Right lobe of liver (tissue), 6 donors: ENCODE measurements around the gene FRZB. TPM values are rescaled to one million over a fixed set of nuclear protein-coding genes. Genes with fewer than 3 reads are reported as not detected.
"Not testable (repeated sequence)": the region's sequence is repeated elsewhere in the genome, so short reads cannot be mapped to it uniquely, and the experiment has no call there.

Experiments used
- ATAC-seq, 4 donors: fragments of 200-7000 bp; cut with Tn5 transposase; one replicate each; pipeline ENCODE4 v1.9.1; 2020; ENCODE audit warnings: mild to moderate bottlenecking in 4 of 4, moderate library complexity in 4 of 4
- DNase-seq, 3 donors: peaks; one replicate each; pipeline ENCODE4 v3.0.0-alpha.2; 2020
- H3K27ac ChIP-seq, 3 donors: fragments of 200-600 bp; one replicate each; pipeline ENCODE4 v1.8.0; 2022
- H3K27me3 ChIP-seq, 2 donors: fragments of 200-600 bp; one replicate each; pipeline ENCODE4 v1.8.0; 2022
- H3K36me3 ChIP-seq, 4 donors: fragments of 200-600 bp; sonication (generic) in 1 of 4; one replicate each; pipeline versions ENCODE4 v1.5.1 to v1.8.0; 2017 to 2022; ENCODE audit warnings: control low read depth in 1 of 4
- H3K4me1 ChIP-seq, 4 donors: fragments of 200-600 bp; sonication (generic) in 1 of 4; one replicate each; pipeline versions ENCODE4 v1.5.1 to v1.8.0; 2017 to 2022; ENCODE audit warnings: control low read depth in 1 of 4
- H3K4me3 ChIP-seq, 3 donors: fragments of 200-600 bp; one replicate each; pipeline ENCODE4 v1.8.0; 2022
- H3K9me3 ChIP-seq, 4 donors: fragments of 200-600 bp; sonication (generic) in 1 of 4; one replicate each; pipeline versions ENCODE4 v1.5.1 to v1.8.0; 2017 to 2022; ENCODE audit warnings: control low read depth in 1 of 4
- POLR2A ChIP-seq: fragments of 450-650 bp; IDR thresholded peaks from one replicate; pipeline ENCODE4 v1.6.1; 2017; ENCODE audit warnings: antibody characterized with exemption, mild to moderate bottlenecking
- WGBS: methylation state at CpG from one replicate; pipeline ENCODE4 v1.1.6; 2018; ENCODE audit warnings: low coverage, low lambda C conversion rate; ENCODE audit not compliant: insufficient coverage; ENCODE audit errors: missing lambda C conversion rate; 5-methylcytosine and 5-hydroxymethylcytosine counted together
- intact Hi-C, 2 donors: fragments of 100-400 bp; cut with DNase I; formaldehyde crosslinking; loops; one replicate each; pipeline versions ENCODE4 v1.11.2 to v1.14.1; 2022
- total RNA-seq, 6 experiments: library from RNA; depleted of rRNA in 2 of 6; stranded (reverse); fragments of >200 nt in 2 of 6; fragmentation: NEBNext Ultra II Directional in 3 of 6; extraction: Animal tissue kit (Norgen Biotek cat#: 25700) in 3 of 6; gene quantifications; one replicate each; pipeline versions ENCODE4 v1.1.0 to v1.2.4, GENCODE V29; 2016 to 2023
- TF ChIP-seq, protein P1 (sequence below), 4 donors: fragments of 200-600 bp in 3 of 4; fragments of 450-650 bp in 1 of 4; IDR thresholded peaks; one replicate each; pipeline versions ENCODE4 v1.5.1 to v1.8.0; 2016 to 2022; ENCODE audit warnings: antibody characterized with exemption in 4 of 4, mild to moderate bottlenecking in 2 of 4
- donor health status: DM: no; HTN: yes; CAD: no.
- donor health status: DM: no; HTN: no; CAD: no.
- donor health status: DM: no; HTN: no; CAD: no.
- donor health status: DM: no; HTN: yes; CAD: no.
- donor health status: DM: no; HTN: yes; CAD: no.

FRZB gene
- total RNA-seq, 6 experiments from 2014 or later, result 0.14 to 0.93 (median 0.59) TPM

GRCh38 chr2:182883451-182883850 is 17.0 kb upstream of the FRZB start:
- ATAC-seq, result no peak
- H3K27ac ChIP-seq, result no peak overlapping the region
- no peak for TF ChIP-seq POLR2A
- TF ChIP-seq, protein P1, sequence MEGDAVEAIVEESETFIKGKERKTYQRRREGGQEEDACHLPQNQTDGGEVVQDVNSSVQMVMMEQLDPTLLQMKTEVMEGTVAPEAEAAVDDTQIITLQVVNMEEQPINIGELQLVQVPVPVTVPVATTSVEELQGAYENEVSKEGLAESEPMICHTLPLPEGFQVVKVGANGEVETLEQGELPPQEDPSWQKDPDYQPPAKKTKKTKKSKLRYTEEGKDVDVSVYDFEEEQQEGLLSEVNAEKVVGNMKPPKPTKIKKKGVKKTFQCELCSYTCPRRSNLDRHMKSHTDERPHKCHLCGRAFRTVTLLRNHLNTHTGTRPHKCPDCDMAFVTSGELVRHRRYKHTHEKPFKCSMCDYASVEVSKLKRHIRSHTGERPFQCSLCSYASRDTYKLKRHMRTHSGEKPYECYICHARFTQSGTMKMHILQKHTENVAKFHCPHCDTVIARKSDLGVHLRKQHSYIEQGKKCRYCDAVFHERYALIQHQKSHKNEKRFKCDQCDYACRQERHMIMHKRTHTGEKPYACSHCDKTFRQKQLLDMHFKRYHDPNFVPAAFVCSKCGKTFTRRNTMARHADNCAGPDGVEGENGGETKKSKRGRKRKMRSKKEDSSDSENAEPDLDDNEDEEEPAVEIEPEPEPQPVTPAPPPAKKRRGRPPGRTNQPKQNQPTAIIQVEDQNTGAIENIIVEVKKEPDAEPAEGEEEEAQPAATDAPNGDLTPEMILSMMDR (IDR thresholded peaks at IDR 0.05), result no peak
- DNase-seq, result no peak
- 49% methylated on average over 2 of the region's 2 CpGs for WGBS
- H3K9me3 ChIP-seq, result no peaks in the 10 kb centered on the region
- no peaks in the 10 kb centered on the region for H3K27me3 ChIP-seq
- intact Hi-C loops, result no loop called here
- H3K4me3 ChIP-seq, result no peak overlapping the region
- H3K4me1 ChIP-seq, result no peaks in the 10 kb centered on the region
- no peaks in the 10 kb centered on the region for H3K36me3 ChIP-seq

- H3K4me1 ChIP-seq, H3K36me3 ChIP-seq, H3K9me3 ChIP-seq, H3K27ac ChIP-seq, H3K27me3 ChIP-seq, intact Hi-C loops, ATAC-seq, DNase-seq, H3K4me3 ChIP-seq: not testable (repeated sequence)
- 69% methylated on average over 1 of the region's 1 CpG for WGBS
Measured at GRCh38 chr2:182880100-182880499, 13.7 kb upstream of the FRZB start.

GRCh38 chr2:182876653-182877052 is 10.2 kb upstream of the FRZB start:
- H3K27me3 ChIP-seq, DNase-seq, intact Hi-C loops, H3K4me3 ChIP-seq, H3K36me3 ChIP-seq, H3K9me3 ChIP-seq, H3K4me1 ChIP-seq: not testable (repeated sequence)
- peak overlapping the region in 1 of 3 donors; percentile 33 for H3K27ac ChIP-seq
- ATAC-seq, result peak in 2 of 4 donors; percentile 51 to 53
- WGBS, result 20% methylated on average over 1 of the region's 1 CpG

GRCh38 chr2:182870227-182870626 is 3.8 kb upstream of the FRZB start:
- ATAC-seq (no peak), DNase-seq (no peak)
- Histone ChIP-seq H3K4me3 (no peak overlapping the region), H3K36me3 (no peaks in the 10 kb centered on the region), H3K27me3 (no peaks in the 10 kb centered on the region), H3K9me3 (no peaks in the 10 kb centered on the region), H3K27ac (no peak overlapping the region), H3K4me1 (peaks cover 0 to 11% (median 0%) of the 10 kb centered on the region in 4 donors)
- TF ChIP-seq, protein P1 (IDR thresholded peaks at IDR 0.05), result no peak
- TF ChIP-seq POLR2A, result no peak
- 0% methylated on average over 1 of the region's 1 CpG for WGBS
- intact Hi-C loops, result no loop called here

GRCh38 chr2:182868054-182868796 is 1.8 kb upstream of the FRZB start:
- intact Hi-C loops, result no loop called here
- no peak overlapping the region for H3K4me3 ChIP-seq

More at GRCh38 chr2:182868054-182868796, 1.8 kb upstream of the FRZB start:
- Histone ChIP-seq H3K9me3 (no peaks in the 10 kb centered on the region), H3K36me3 (no peaks in the 10 kb centered on the region), H3K27me3 (no peaks in the 10 kb centered on the region), H3K4me1 (peaks cover 0 to 11% (median 0%) of the 10 kb centered on the region in 4 donors), H3K27ac (no peak overlapping the region)
- no peak for TF ChIP-seq POLR2A
- TF ChIP-seq, protein P1 (IDR thresholded peaks at IDR 0.05), result no peak
- WGBS, result 66% methylated on average over 6 of the region's 6 CpGs
- ATAC-seq, result no peak
- no peak for DNase-seq
